ENCODE measurements around the gene SCN1B.

SCN1B gene

GRCh38 chr19:35077411-35078223 is 47.3 kb downstream of the SCN1B start:
- H3K9me3 ChIP-seq (ENCODE audit: control insufficient read depth in 2 of 2, low read length in 2 of 2): peaks cover 0 to under 1% of the 10 kb centered on the region in 2 donors

GRCh38 chr19:35079826-35080225 is 49.6 kb downstream of the SCN1B start:
- no peak overlapping the region for H3K4me3 ChIP-seq (ENCODE audit: low read length in 2 of 2)
- H3K36me3 ChIP-seq (ENCODE audit: control insufficient read depth in 2 of 2, insufficient read depth in 2 of 2, low read length in 2 of 2): no peaks in the 10 kb centered on the region
- peaks cover 2 to 3% of the 10 kb centered on the region in 2 donors for H3K27me3 ChIP-seq (ENCODE audit: control insufficient read depth in 1 of 2, insufficient read depth in 2 of 2, low read length in 2 of 2)
- H3K27ac ChIP-seq (ENCODE audit: low read length): no peak overlapping the region
- H3K9me3 ChIP-seq (ENCODE audit: control insufficient read depth in 2 of 2, low read length in 2 of 2): peaks cover 0 to 2% of the 10 kb centered on the region in 2 donors
- H3K4me1 ChIP-seq (ENCODE audit: control insufficient read depth, insufficient read depth, low read length): no peaks in the 10 kb centered on the region
- H3K9ac ChIP-seq (ENCODE audit: low read length in 2 of 2): no peak overlapping the region

More at GRCh38 chr19:35077411-35078223, 47.3 kb downstream of the SCN1B start:
- H3K9ac ChIP-seq (ENCODE audit: low read length in 2 of 2): no peak overlapping the region
- H3K4me3 ChIP-seq (ENCODE audit: low read length in 2 of 2): no peak overlapping the region
- H3K36me3 ChIP-seq (ENCODE audit: control insufficient read depth in 2 of 2, insufficient read depth in 2 of 2, low read length in 2 of 2): no peaks in the 10 kb centered on the region
- H3K27ac ChIP-seq (ENCODE audit: low read length): no peak overlapping the region
- no peaks in the 10 kb centered on the region for H3K4me1 ChIP-seq (ENCODE audit: control insufficient read depth, insufficient read depth, low read length)
- H3K27me3 ChIP-seq (ENCODE audit: control insufficient read depth in 1 of 2, insufficient read depth in 2 of 2, low read length in 2 of 2): peaks cover 0 to 3% of the 10 kb centered on the region in 2 donors

- Histone ChIP-seq H3K27ac (ENCODE audit: low read length) (no peak overlapping the region), H3K4me3 (ENCODE audit: low read length in 2 of 2) (no peak overlapping the region), H3K9ac (ENCODE audit: low read length in 2 of 2) (no peak overlapping the region), H3K27me3 (ENCODE audit: control insufficient read depth in 1 of 2, insufficient read depth in 2 of 2, low read length in 2 of 2) (peaks cover 2 to 3% of the 10 kb centered on the region in 2 donors), H3K4me1 (ENCODE audit: control insufficient read depth, insufficient read depth, low read length) (no peaks in the 10 kb centered on the region), H3K9me3 (ENCODE audit: control insufficient read depth in 2 of 2, low read length in 2 of 2) (peaks cover 0 to 2% of the 10 kb centered on the region in 2 donors), H3K36me3 (ENCODE audit: control insufficient read depth in 2 of 2, insufficient read depth in 2 of 2, low read length in 2 of 2) (no peaks in the 10 kb centered on the region)
Measured at GRCh38 chr19:35080613-35081170, 50.4 kb downstream of the SCN1B start.

DNA sequence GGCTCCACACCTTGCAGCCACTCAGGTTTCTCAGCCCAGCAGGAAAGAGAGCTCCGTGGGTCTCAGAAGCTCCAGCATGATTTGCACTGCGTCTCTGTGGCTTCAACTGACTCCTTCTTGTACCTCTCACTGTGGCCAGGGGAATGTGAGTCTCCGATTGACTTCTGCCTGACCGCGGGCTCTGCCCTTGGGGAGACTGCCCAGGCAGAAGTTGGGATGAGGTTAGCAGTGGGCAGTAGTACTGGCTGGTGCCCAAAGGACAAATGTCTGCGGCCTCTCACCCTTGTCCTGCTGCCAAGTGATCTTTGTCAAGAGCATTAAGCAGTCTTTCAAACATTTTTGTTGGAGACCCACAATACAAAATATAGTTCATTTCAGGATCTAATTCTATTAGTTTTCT is 50.9 kb downstream of the SCN1B start:
- Histone ChIP-seq H3K9ac (ENCODE audit: low read length in 2 of 2) (no peak overlapping the region), H3K9me3 (ENCODE audit: control insufficient read depth in 2 of 2, low read length in 2 of 2) (peaks cover 0 to 2% of the 10 kb centered on the region in 2 donors), H3K27ac (ENCODE audit: low read length) (no peak overlapping the region), H3K27me3 (ENCODE audit: control insufficient read depth in 1 of 2, insufficient read depth in 2 of 2, low read length in 2 of 2) (peaks cover 2 to 3% of the 10 kb centered on the region in 2 donors), H3K4me1 (ENCODE audit: control insufficient read depth, insufficient read depth, low read length) (no peaks in the 10 kb centered on the region), H3K36me3 (ENCODE audit: control insufficient read depth in 2 of 2, insufficient read depth in 2 of 2, low read length in 2 of 2) (no peaks in the 10 kb centered on the region), H3K4me3 (ENCODE audit: low read length in 2 of 2) (no peak overlapping the region)

GRCh38 chr19:35083691-35084508 is 53.6 kb downstream of the SCN1B start:
- no peaks in the 10 kb centered on the region for H3K36me3 ChIP-seq (ENCODE audit: control insufficient read depth in 2 of 2, insufficient read depth in 2 of 2, low read length in 2 of 2)
- no peak overlapping the region for H3K4me3 ChIP-seq (ENCODE audit: low read length in 2 of 2)
- peaks cover 2 to 6% of the 10 kb centered on the region in 2 donors for H3K27me3 ChIP-seq (ENCODE audit: control insufficient read depth in 1 of 2, insufficient read depth in 2 of 2, low read length in 2 of 2)
- H3K9me3 ChIP-seq (ENCODE audit: control insufficient read depth in 2 of 2, low read length in 2 of 2): peaks cover 0 to 2% of the 10 kb centered on the region in 2 donors
- H3K27ac ChIP-seq (ENCODE audit: low read length): no peak overlapping the region
- H3K4me1 ChIP-seq (ENCODE audit: control insufficient read depth, insufficient read depth, low read length): no peaks in the 10 kb centered on the region
- no peak overlapping the region for H3K9ac ChIP-seq (ENCODE audit: low read length in 2 of 2)

GRCh38 chr19:35084509-35084762 is 54.2 kb downstream of the SCN1B start:
- Histone ChIP-seq H3K36me3 (ENCODE audit: control insufficient read depth in 2 of 2, insufficient read depth in 2 of 2, low read length in 2 of 2) (no peaks in the 10 kb centered on the region), H3K9ac (ENCODE audit: low read length in 2 of 2) (no peak overlapping the region), H3K4me3 (ENCODE audit: low read length in 2 of 2) (no peak overlapping the region), H3K27me3 (ENCODE audit: control insufficient read depth in 1 of 2, insufficient read depth in 2 of 2, low read length in 2 of 2) (peaks cover 5 to 6% of the 10 kb centered on the region in 2 donors), H3K27ac (ENCODE audit: low read length) (no peak overlapping the region), H3K9me3 (ENCODE audit: control insufficient read depth in 2 of 2, low read length in 2 of 2) (peaks cover 0 to 2% of the 10 kb centered on the region in 2 donors), H3K4me1 (ENCODE audit: control insufficient read depth, insufficient read depth, low read length) (no peaks in the 10 kb centered on the region)

DNA sequence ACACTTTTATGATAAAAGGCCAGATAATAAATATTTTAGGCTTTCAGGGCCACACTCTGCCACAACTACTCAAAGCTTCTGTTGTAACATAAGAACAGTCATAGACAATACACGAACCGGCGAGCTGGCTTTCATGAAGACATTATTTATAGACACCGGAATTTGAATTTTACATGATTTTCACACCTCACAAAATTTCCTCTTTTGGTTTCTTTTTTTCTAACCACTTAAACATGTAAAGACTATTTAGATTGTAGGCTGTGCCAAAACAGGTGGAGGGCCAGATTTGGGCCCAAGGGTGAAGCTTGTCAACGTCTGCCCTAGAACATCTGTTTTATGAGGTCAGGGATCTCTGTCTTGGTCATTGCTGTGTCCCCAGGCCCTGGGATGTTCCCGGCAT is 55.7 kb downstream of the SCN1B start:
- Histone ChIP-seq H3K27me3 (ENCODE audit: control insufficient read depth in 1 of 2, insufficient read depth in 2 of 2, low read length in 2 of 2) (peaks cover 7 to 9% of the 10 kb centered on the region in 2 donors), H3K9me3 (ENCODE audit: control insufficient read depth in 2 of 2, low read length in 2 of 2) (peaks cover 0 to 2% of the 10 kb centered on the region in 2 donors), H3K9ac (ENCODE audit: low read length in 2 of 2) (no peak overlapping the region), H3K36me3 (ENCODE audit: control insufficient read depth in 2 of 2, insufficient read depth in 2 of 2, low read length in 2 of 2) (no peaks in the 10 kb centered on the region), H3K27ac (ENCODE audit: low read length) (no peak overlapping the region), H3K4me3 (ENCODE audit: low read length in 2 of 2) (no peak overlapping the region), H3K4me1 (ENCODE audit: control insufficient read depth, insufficient read depth, low read length) (peaks cover 4% of the 10 kb centered on the region)

DNA sequence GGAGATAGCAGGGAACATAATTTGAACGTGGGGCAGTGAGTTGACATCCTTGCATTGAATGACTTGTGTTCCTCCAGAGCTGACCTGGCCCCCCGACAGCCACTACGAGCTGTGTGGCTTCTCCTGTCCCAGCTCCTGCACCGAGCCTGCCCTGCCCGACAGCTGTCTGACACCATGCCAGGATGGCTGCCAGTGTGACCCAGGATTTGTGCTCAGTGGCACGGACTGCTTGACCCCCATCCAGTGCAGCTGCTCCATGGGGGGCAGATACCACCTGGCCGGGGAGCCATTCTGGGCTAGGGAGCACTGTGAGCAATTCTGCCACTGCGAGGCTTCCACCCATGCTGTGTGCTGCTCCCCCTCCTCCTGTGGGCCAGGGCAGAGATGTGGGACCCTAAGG is 56.2 kb downstream of the SCN1B start:
- Histone ChIP-seq H3K4me1 (ENCODE audit: control insufficient read depth, insufficient read depth, low read length) (peaks cover 4% of the 10 kb centered on the region), H3K27ac (ENCODE audit: low read length) (no peak overlapping the region)

GRCh38 chr19:35087393-35087792 is 57.1 kb downstream of the SCN1B start:
- no peak overlapping the region for H3K27ac ChIP-seq (ENCODE audit: low read length)
- peaks cover 4% of the 10 kb centered on the region for H3K4me1 ChIP-seq (ENCODE audit: control insufficient read depth, insufficient read depth, low read length)
- no peak overlapping the region for H3K9ac ChIP-seq (ENCODE audit: low read length in 2 of 2)

More for the DNA sequence above, 56.2 kb downstream of the SCN1B start:
- no peaks in the 10 kb centered on the region for H3K36me3 ChIP-seq (ENCODE audit: control insufficient read depth in 2 of 2, insufficient read depth in 2 of 2, low read length in 2 of 2)
- H3K27me3 ChIP-seq (ENCODE audit: control insufficient read depth in 1 of 2, insufficient read depth in 2 of 2, low read length in 2 of 2): peaks cover 12% of the 10 kb centered on the region in 2 donors
- H3K4me3 ChIP-seq (ENCODE audit: low read length in 2 of 2): no peak overlapping the region
- H3K9me3 ChIP-seq (ENCODE audit: control insufficient read depth in 2 of 2, low read length in 2 of 2): peaks cover 0 to 2% of the 10 kb centered on the region in 2 donors
- no peak overlapping the region for H3K9ac ChIP-seq (ENCODE audit: low read length in 2 of 2)

DNA sequence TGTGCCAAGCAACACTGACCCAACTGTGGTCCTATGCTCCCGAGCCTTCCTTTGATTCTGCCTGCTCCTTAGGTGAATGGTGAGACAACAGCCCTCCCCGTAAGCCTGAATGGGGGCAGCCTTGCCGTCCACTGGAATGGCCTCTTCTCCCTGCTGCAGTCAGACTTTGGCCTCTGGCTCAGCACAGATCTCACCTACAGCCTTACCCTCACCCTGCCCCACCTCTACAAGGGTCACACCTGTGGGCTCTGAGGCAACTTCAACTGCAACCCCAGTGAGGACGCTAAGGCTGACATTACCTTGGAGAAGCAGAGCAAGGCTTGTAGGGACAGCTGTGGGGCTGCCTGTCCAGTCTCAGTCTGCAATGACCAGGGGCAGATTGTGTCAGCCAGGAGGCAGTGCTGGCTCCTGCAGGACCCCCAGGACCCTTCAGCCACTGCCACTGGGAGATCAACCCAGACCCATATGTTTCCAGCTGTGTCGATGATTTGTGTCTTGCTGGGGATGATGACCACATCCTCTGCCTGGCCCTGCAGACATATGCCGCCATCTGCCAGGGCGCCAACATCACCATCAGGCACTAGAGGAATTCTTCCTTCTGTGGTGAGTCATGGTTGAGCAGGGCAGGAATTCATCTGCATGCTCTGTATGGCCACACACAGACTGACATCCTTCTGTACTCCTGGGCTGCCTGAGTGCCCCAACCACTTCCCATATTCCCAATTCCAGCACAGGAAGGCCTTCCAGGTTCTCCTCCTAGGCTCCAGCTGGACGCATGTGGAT is 58.1 kb downstream of the SCN1B start:
- Histone ChIP-seq H3K4me3 (ENCODE audit: low read length in 2 of 2) (no peak overlapping the region), H3K9me3 (ENCODE audit: control insufficient read depth in 2 of 2, low read length in 2 of 2) (no peaks in the 10 kb centered on the region), H3K36me3 (ENCODE audit: control insufficient read depth in 2 of 2, insufficient read depth in 2 of 2, low read length in 2 of 2) (no peaks in the 10 kb centered on the region), H3K27me3 (ENCODE audit: control insufficient read depth in 1 of 2, insufficient read depth in 2 of 2, low read length in 2 of 2) (peaks cover 12% of the 10 kb centered on the region in 2 donors), H3K9ac (ENCODE audit: low read length in 2 of 2) (no peak overlapping the region), H3K27ac (ENCODE audit: low read length) (no peak overlapping the region), H3K4me1 (ENCODE audit: control insufficient read depth, insufficient read depth, low read length) (peaks cover 4% of the 10 kb centered on the region)

More at GRCh38 chr19:35087393-35087792, 57.1 kb downstream of the SCN1B start:
- Histone ChIP-seq H3K4me3 (ENCODE audit: low read length in 2 of 2) (no peak overlapping the region), H3K36me3 (ENCODE audit: control insufficient read depth in 2 of 2, insufficient read depth in 2 of 2, low read length in 2 of 2) (no peaks in the 10 kb centered on the region), H3K9me3 (ENCODE audit: control insufficient read depth in 2 of 2, low read length in 2 of 2) (peaks cover 0 to 2% of the 10 kb centered on the region in 2 donors), H3K27me3 (ENCODE audit: control insufficient read depth in 1 of 2, insufficient read depth in 2 of 2, low read length in 2 of 2) (peaks cover 12% of the 10 kb centered on the region in 2 donors)
